H9 (cell line): ENCODE data around the gene GPR137B. TPM values are rescaled to one million over a fixed set of nuclear protein-coding genes. Genes with fewer than 3 reads are reported as not detected.

Experiments used
- DNase-seq: peaks from one replicate; pipeline ENCODE4 v3.0.0-alpha.2; 2017
- H2AFZ ChIP-seq: one replicate; pipeline ENCODE4 v1.6.1; 2013; ENCODE audit warnings: mild to moderate bottlenecking, low read length, control low read depth, moderate library complexity
- H2AK5ac ChIP-seq: 2 replicates; pipeline ENCODE4 v1.6.1; 2013; ENCODE audit warnings: low read length, control low read depth, mixed read lengths; ENCODE audit not compliant: insufficient read length
- H2BK120ac ChIP-seq: one replicate; pipeline ENCODE4 v1.6.1; 2013; ENCODE audit warnings: low read depth, mild to moderate bottlenecking, low read length, control low read depth, inconsistent platforms; ENCODE audit not compliant: poor library complexity, severe bottlenecking
- H2BK12ac ChIP-seq: 2 replicates; pipeline ENCODE4 v1.6.1; 2013; ENCODE audit warnings: low read length, control low read depth, mixed read lengths, low read depth; ENCODE audit not compliant: insufficient read length
- H2BK15ac ChIP-seq: 2 replicates; pipeline ENCODE4 v1.6.1; 2013; ENCODE audit warnings: low read depth, low read length, control low read depth
- H2BK20ac ChIP-seq: one replicate; pipeline ENCODE4 v1.6.1; 2013; ENCODE audit warnings: low read depth, mild to moderate bottlenecking, low read length, control low read depth, inconsistent platforms; ENCODE audit not compliant: poor library complexity, severe bottlenecking
- H2BK5ac ChIP-seq: 2 replicates; pipeline ENCODE4 v1.6.1; 2013; ENCODE audit warnings: low read length, control low read depth, mixed read lengths; ENCODE audit not compliant: insufficient read length
- H3K14ac ChIP-seq: 2 replicates; pipeline ENCODE4 v1.6.1; 2013; ENCODE audit warnings: low read length, control low read depth; ENCODE audit not compliant: insufficient read depth
- H3K18ac ChIP-seq: 2 replicates; pipeline ENCODE4 v1.6.1; 2013; ENCODE audit warnings: low read depth, mild to moderate bottlenecking, mixed read lengths, low read length, control low read depth; ENCODE audit not compliant: insufficient read length
- H3K23ac ChIP-seq: 2 replicates; pipeline ENCODE4 v1.6.1; 2013; ENCODE audit warnings: low read length, control low read depth, mixed read lengths, low read depth; ENCODE audit not compliant: insufficient read length
- H3K23me2 ChIP-seq: 2 replicates; pipeline ENCODE4 v1.6.1; 2013; ENCODE audit warnings: low read depth, mild to moderate bottlenecking, mixed read lengths, low read length, control low read depth; ENCODE audit not compliant: insufficient read length, poor library complexity, severe bottlenecking
- H3K27ac ChIP-seq: 2 replicates; pipeline ENCODE4 v1.5.1; 2013; ENCODE audit warnings: low read length, control low read depth, mixed read lengths, low read depth; ENCODE audit not compliant: insufficient read length
- H3K27me3 ChIP-seq: 2 replicates; pipeline ENCODE4 v1.6.1; 2013; ENCODE audit warnings: low read length, control low read depth, inconsistent platforms; ENCODE audit not compliant: insufficient read depth
- H3K4ac ChIP-seq: 2 replicates; pipeline ENCODE4 v1.6.1; 2013; ENCODE audit warnings: low read depth, mild to moderate bottlenecking, control low read depth, inconsistent platforms, low read length, moderate library complexity
- H3K4me1 ChIP-seq: 2 replicates; pipeline ENCODE4 v1.6.1; 2013; ENCODE audit warnings: low read length, control low read depth, inconsistent platforms; ENCODE audit not compliant: insufficient read depth
- H3K4me2 ChIP-seq: 2 replicates; pipeline ENCODE4 v1.6.1; 2013; ENCODE audit warnings: low read length, control low read depth, mixed read lengths; ENCODE audit not compliant: insufficient read length, insufficient read depth
- H3K56ac ChIP-seq: 2 replicates; pipeline ENCODE4 v1.6.1; 2013; ENCODE audit warnings: low read depth, mild to moderate bottlenecking, mixed read lengths, low read length, control low read depth; ENCODE audit not compliant: insufficient read length
- H3K79me1 ChIP-seq: 2 replicates; pipeline ENCODE4 v1.6.1; 2013; ENCODE audit warnings: low read depth, mild to moderate bottlenecking, moderate library complexity, low read length, control low read depth, inconsistent platforms; ENCODE audit not compliant: insufficient read depth, poor library complexity, severe bottlenecking
- H3K79me2 ChIP-seq: 2 replicates; pipeline ENCODE4 v1.6.1; 2013; ENCODE audit warnings: low read length, control low read depth, inconsistent platforms; ENCODE audit not compliant: insufficient read depth
- H3K9ac ChIP-seq: 2 replicates; pipeline ENCODE4 v1.6.1; 2013; ENCODE audit warnings: low read length, control low read depth, mixed read lengths; ENCODE audit not compliant: insufficient read length; ENCODE audit errors: extremely low read depth
- H3K9me3 ChIP-seq: one replicate; pipeline ENCODE4 v1.6.1; 2013; ENCODE audit warnings: low read depth, low read length, inconsistent platforms; ENCODE audit not compliant: control insufficient read depth
- H3T11ph ChIP-seq: one replicate; pipeline ENCODE4 v1.6.1; 2013; ENCODE audit warnings: mild to moderate bottlenecking, low read length, control low read depth, inconsistent platforms
- H4K20me1 ChIP-seq: one replicate; pipeline ENCODE4 v1.6.1; 2013; ENCODE audit not compliant: control insufficient read depth, insufficient read length, insufficient read depth
- H4K5ac ChIP-seq: 2 replicates; pipeline ENCODE4 v1.6.1; 2013; ENCODE audit warnings: low read depth, mild to moderate bottlenecking, mixed read lengths, low read length, control low read depth; ENCODE audit not compliant: insufficient read length
- H4K8ac ChIP-seq: replicated peaks from 2 replicates; pipeline ENCODE4 v1.6.1; 2013; ENCODE audit warnings: low read length, control low read depth, mixed read lengths, low read depth; ENCODE audit not compliant: insufficient read length
- H4K91ac ChIP-seq: 2 replicates; pipeline ENCODE4 v1.6.1; 2013; ENCODE audit warnings: low read depth, mild to moderate bottlenecking, moderate library complexity, mixed read lengths, low read length, control low read depth; ENCODE audit not compliant: insufficient read length
- H3K27ac Mint-ChIP-seq, 3 experiments: 2 replicates in 2 of 3; 3 replicates in 1 of 3; pipeline ENCODE4 v1.8.0; 2020 to 2021; ENCODE audit warnings: mixed read lengths in 3 of 3, mild to moderate bottlenecking in 1 of 3, moderate library complexity in 1 of 3
- H3K27me3 Mint-ChIP-seq: 2 replicates; pipeline ENCODE4 v1.8.0; 2021; ENCODE audit warnings: low read depth, mild to moderate bottlenecking, moderate library complexity, mixed read lengths
- H3K36me3 Mint-ChIP-seq, 3 experiments: 2 replicates in 2 of 3; 3 replicates in 1 of 3; pipeline ENCODE4 v1.8.0; 2020 to 2021; ENCODE audit warnings: low read depth in 3 of 3, mixed read lengths in 3 of 3; ENCODE audit not compliant: insufficient read depth in 1 of 3
- H3K4me1 Mint-ChIP-seq, 2 experiments: 2 replicates each; pipeline ENCODE4 v1.8.0; 2020; ENCODE audit warnings: mixed read lengths in 2 of 2
- H3K4me3 Mint-ChIP-seq, 2 experiments: 2 replicates in 1 of 2; 3 replicates in 1 of 2; pipeline ENCODE4 v1.8.0; 2020 to 2021; ENCODE audit warnings: mild to moderate bottlenecking in 2 of 2, mixed read lengths in 2 of 2, moderate library complexity in 1 of 2
- H3K9me3 Mint-ChIP-seq, 2 experiments: 2 replicates in 1 of 2; 3 replicates in 1 of 2; pipeline ENCODE4 v1.8.0; 2020; ENCODE audit warnings: mild to moderate bottlenecking in 2 of 2, mixed read lengths in 2 of 2, moderate library complexity in 1 of 2
- WGBS: extraction: QIAGEN DNeasy Blood & Tissue Kit; methylation state at CpG from one replicate; pipeline ENCODE4 v1.1.7; 2013; ENCODE audit warnings: missing lambda C conversion rate, low lambda C conversion rate, mixed read lengths; ENCODE audit not compliant: insufficient read length; ENCODE audit errors: extremely low coverage; 5-methylcytosine and 5-hydroxymethylcytosine counted together
- total RNA-seq: library from RNA; stranded (reverse); gene quantifications from 2 replicates; pipeline ENCODE4 v1.2.1, GENCODE V29; 2021
- TF ChIP-seq, protein P1 (sequence below): fragments of 200-600 bp; sonication (generic); conservative IDR thresholded peaks from 3 replicates; pipeline ENCODE4 v1.8.0; 2021; ENCODE audit warnings: antibody characterized with exemption, mild to moderate bottlenecking

The GPR137B gene
- total RNA-seq, 1 experiment from 2014 or later = 5.9 TPM

- H3K23ac ChIP-seq = no peak overlapping the region
- H3K56ac ChIP-seq = no peak overlapping the region
- no peak overlapping the region for H3K9ac ChIP-seq
- no peak overlapping the region for H2BK5ac ChIP-seq
- no peaks in the 10 kb centered on the region for H3K23me2 ChIP-seq
- Mint-ChIP-seq H3K4me1 (peaks cover 0 to 6% of the 10 kb centered on the region in 2 experiments; a peak in 3 of 4 replicates), H3K27me3 (no peaks in the 10 kb centered on the region), H3K36me3 (peaks cover 0 to 12% (median 8%) of the 10 kb centered on the region in 3 experiments; a peak in 3 of 7 replicates), H3K27ac (no peak overlapping the region), H3K4me3 (no peak overlapping the region), H3K9me3 (no peaks in the 10 kb centered on the region)
- DNase-seq = no peak
- no peak overlapping the region for H2AK5ac ChIP-seq
- no peak overlapping the region for H2BK15ac ChIP-seq
- H2BK20ac ChIP-seq = no peak overlapping the region
- H4K91ac ChIP-seq = no peak overlapping the region
- no peak overlapping the region for H2BK120ac ChIP-seq
- H4K20me1 ChIP-seq = no peaks in the 10 kb centered on the region
- no peaks in the 10 kb centered on the region for H3K79me2 ChIP-seq
- no peak overlapping the region for H3K4me2 ChIP-seq
- no peaks in the 10 kb centered on the region for H3K79me1 ChIP-seq
- no peak overlapping the region for H4K8ac ChIP-seq
- no peak overlapping the region for H2BK12ac ChIP-seq
- H3K27ac ChIP-seq = no peak overlapping the region
- no peak overlapping the region for H2AFZ ChIP-seq
- no peak overlapping the region for H3T11ph ChIP-seq
- H3K14ac ChIP-seq = no peak overlapping the region
- H3K18ac ChIP-seq = no peak overlapping the region
- TF ChIP-seq, protein P1, sequence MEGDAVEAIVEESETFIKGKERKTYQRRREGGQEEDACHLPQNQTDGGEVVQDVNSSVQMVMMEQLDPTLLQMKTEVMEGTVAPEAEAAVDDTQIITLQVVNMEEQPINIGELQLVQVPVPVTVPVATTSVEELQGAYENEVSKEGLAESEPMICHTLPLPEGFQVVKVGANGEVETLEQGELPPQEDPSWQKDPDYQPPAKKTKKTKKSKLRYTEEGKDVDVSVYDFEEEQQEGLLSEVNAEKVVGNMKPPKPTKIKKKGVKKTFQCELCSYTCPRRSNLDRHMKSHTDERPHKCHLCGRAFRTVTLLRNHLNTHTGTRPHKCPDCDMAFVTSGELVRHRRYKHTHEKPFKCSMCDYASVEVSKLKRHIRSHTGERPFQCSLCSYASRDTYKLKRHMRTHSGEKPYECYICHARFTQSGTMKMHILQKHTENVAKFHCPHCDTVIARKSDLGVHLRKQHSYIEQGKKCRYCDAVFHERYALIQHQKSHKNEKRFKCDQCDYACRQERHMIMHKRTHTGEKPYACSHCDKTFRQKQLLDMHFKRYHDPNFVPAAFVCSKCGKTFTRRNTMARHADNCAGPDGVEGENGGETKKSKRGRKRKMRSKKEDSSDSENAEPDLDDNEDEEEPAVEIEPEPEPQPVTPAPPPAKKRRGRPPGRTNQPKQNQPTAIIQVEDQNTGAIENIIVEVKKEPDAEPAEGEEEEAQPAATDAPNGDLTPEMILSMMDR = no peak
- H3K4ac ChIP-seq = no peak overlapping the region
- WGBS = no CpG with 5 or more reads among the region's 3 CpGs
- no peaks in the 10 kb centered on the region for H3K27me3 ChIP-seq
- no peaks in the 10 kb centered on the region; the same call in 1 of the 2 replicates for H3K4me1 ChIP-seq
- no peaks in the 10 kb centered on the region for H3K9me3 ChIP-seq
- no peak overlapping the region for H4K5ac ChIP-seq
These were observed 38.7 kb downstream of the GPR137B start for GRCh38 chr1:236181059-236181458.
